ENCODE measurements around the gene MYOF. TPM values are rescaled to one million over a fixed set of nuclear protein-coding genes. Genes with fewer than 3 reads are reported as not detected.

MYOF gene
- total and polyA plus RNA-seq, 7 experiments from 2014 or later: 0.57 to 31.2 (median 1.5) TPM; not detected in 2

DNA sequence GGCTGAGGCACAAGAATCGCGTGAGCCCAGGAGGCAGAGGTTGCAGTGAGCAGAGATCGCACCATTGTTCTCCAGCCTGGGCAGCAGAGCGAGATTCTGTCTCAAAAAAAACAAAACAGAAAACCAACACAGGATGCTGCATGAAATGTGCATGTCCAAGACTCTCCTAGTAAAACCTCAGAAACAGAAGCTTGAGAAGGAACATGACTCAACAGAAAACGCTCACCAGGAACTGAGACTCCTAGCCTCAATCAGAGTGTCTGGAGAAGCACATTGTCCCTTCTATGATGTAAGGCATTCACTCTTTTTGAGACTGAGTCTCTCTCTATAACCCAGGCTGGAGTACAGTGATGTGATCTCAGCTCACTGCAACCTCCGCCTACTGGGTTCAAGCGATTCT lies 168.3 kb downstream of the MYOF start:
- no peaks in the 10 kb centered on the region for H3K9me3 ChIP-seq (ENCODE audit: control insufficient read depth in 2 of 3, low read length in 3 of 3)
- no peak for ATAC-seq
- Mint-ChIP-seq H3K36me3 (no peaks in the 10 kb centered on the region), H3K4me3 (no peak overlapping the region), H3K27ac (no peak overlapping the region), H3K4me1 (peaks cover 0 to 11% (median 0%) of the 10 kb centered on the region in 7 donors), H3K9me3 (peaks cover 0 to 2% (median 0%) of the 10 kb centered on the region in 11 donors), H3K27me3 (peaks cover 0 to 22% (median 9%) of the 10 kb centered on the region in 5 donors)
- no peaks in the 10 kb centered on the region for H3K36me3 ChIP-seq (ENCODE audit: control insufficient read depth in 2 of 3, insufficient read depth in 3 of 3, low read length in 3 of 3)
- ChIA-PET CTCF (no interaction called here), POLR2A (no interaction called here)
- H3K4me3 ChIP-seq (ENCODE audit: low read length): no peak overlapping the region
- H3K27me3 ChIP-seq (ENCODE audit: control insufficient read depth in 2 of 2, insufficient read depth in 2 of 2, low read length in 2 of 2): no peaks in the 10 kb centered on the region
- no peak overlapping the region for H3K27ac ChIP-seq (ENCODE audit: low read depth, low read length)
- no peak for DNase-seq
- intact Hi-C loops (cut with micrococcal nuclease): no loop called here
- H3K4me1 ChIP-seq (ENCODE audit: control insufficient read depth in 2 of 2, insufficient read depth in 2 of 2, low read length in 2 of 2): no peaks in the 10 kb centered on the region

DNA sequence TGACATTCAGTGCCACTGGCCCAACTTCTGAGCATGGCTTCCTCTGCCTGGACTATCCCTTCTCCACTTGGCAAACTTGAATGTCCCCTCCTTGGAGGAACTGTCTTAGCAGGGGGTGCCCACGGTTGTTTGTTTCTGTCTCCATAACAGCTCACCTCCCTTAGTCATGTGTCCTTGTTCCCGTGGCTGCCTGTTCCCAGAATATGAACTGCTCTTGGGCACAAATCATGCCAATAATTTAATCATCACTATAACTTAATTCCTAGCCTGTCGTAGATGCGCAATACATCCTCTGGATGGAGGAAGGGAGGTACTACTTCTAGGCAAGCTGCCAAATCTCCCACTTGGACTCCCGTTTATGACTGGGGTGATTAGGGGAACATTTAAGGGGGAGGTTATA lies 173.1 kb downstream of the MYOF start:
- intact Hi-C loops (cut with micrococcal nuclease): no loop called here
- Histone ChIP-seq H3K36me3 (ENCODE audit: control insufficient read depth in 2 of 3, insufficient read depth in 3 of 3, low read length in 3 of 3) (no peaks in the 10 kb centered on the region), H3K4me3 (ENCODE audit: low read length) (no peak overlapping the region), H3K27ac (ENCODE audit: low read depth, low read length) (no peak overlapping the region), H3K9me3 (ENCODE audit: control insufficient read depth in 2 of 3, low read length in 3 of 3) (no peaks in the 10 kb centered on the region), H3K27me3 (ENCODE audit: control insufficient read depth in 2 of 2, insufficient read depth in 2 of 2, low read length in 2 of 2) (no peaks in the 10 kb centered on the region), H3K4me1 (ENCODE audit: control insufficient read depth in 2 of 2, insufficient read depth in 2 of 2, low read length in 2 of 2) (no peaks in the 10 kb centered on the region)
- H3K4me1 Mint-ChIP-seq: peaks cover 0 to 3% (median 0%) of the 10 kb centered on the region in 7 donors
- CTCF ChIA-PET: no interaction called here
- POLR2A ChIA-PET: no interaction called here
- ATAC-seq (no peak), DNase-seq (no peak)
- H3K27ac Mint-ChIP-seq: no peak overlapping the region
- H3K27me3 Mint-ChIP-seq: peaks cover 0 to 17% (median 7%) of the 10 kb centered on the region in 5 donors
- H3K4me3 Mint-ChIP-seq: no peak overlapping the region
- H3K9me3 Mint-ChIP-seq: no peaks in the 10 kb centered on the region
- H3K36me3 Mint-ChIP-seq: no peaks in the 10 kb centered on the region

DNA sequence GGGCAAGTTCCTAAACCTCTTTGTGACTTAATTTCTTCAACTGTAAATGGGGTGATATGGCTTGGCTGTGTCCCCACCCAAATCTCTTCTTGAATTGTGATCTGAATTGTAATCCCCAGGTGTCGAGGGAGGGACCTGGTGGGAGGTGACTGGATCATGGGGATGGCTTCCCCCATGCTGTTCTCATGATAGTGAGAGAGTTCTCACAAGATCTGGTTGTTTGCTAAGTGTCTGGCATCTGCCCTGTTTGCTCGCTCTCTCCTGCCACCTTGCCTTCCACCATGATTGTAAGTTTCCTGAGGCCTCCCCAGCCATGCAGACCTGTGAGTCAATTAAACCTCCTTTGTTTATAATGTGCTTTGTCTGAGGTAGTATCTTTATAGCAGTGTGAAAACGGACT lies 177.0 kb downstream of the MYOF start:
- ChIA-PET CTCF (no interaction called here), POLR2A (no interaction called here)
- no peaks in the 10 kb centered on the region for H3K27me3 ChIP-seq (ENCODE audit: control insufficient read depth in 2 of 2, insufficient read depth in 2 of 2, low read length in 2 of 2)
- no peak overlapping the region for H3K27ac ChIP-seq (ENCODE audit: low read depth, low read length)
- no peak overlapping the region for H3K4me3 ChIP-seq (ENCODE audit: low read length)
- no peak overlapping the region for H3K4me3 Mint-ChIP-seq
- intact Hi-C loops (cut with micrococcal nuclease): no loop called here
- H3K36me3 ChIP-seq (ENCODE audit: control insufficient read depth in 2 of 3, insufficient read depth in 3 of 3, low read length in 3 of 3): no peaks in the 10 kb centered on the region
- H3K27me3 Mint-ChIP-seq: peaks cover 0 to 11% (median 7%) of the 10 kb centered on the region in 5 donors
- H3K4me1 ChIP-seq (ENCODE audit: control insufficient read depth in 2 of 2, insufficient read depth in 2 of 2, low read length in 2 of 2): no peaks in the 10 kb centered on the region
- DNase-seq: no peak
- no peaks in the 10 kb centered on the region for H3K36me3 Mint-ChIP-seq
- no peak for ATAC-seq
- H3K4me1 Mint-ChIP-seq: no peaks in the 10 kb centered on the region
- no peak overlapping the region for H3K27ac Mint-ChIP-seq
- H3K9me3 ChIP-seq (ENCODE audit: control insufficient read depth in 2 of 3, low read length in 3 of 3): no peaks in the 10 kb centered on the region
- no peaks in the 10 kb centered on the region for H3K9me3 Mint-ChIP-seq

DNA sequence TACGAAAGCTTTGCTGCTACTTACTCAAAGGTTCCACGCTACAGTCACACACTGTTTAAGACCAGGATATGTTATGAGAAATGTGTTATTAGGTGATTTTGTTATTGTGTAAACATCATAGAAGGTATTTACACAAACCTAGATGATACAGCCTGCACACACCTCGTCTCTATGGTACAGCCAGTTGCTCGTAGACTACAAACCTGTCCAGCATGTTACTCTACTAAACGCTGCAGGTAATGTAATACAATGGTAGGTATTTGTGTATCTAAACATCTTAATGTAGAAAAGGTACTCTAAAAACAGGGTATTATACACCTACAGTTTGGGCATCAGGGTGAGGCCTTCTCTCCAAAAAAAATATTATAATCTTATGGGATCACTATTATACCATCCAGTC lies 181.2 kb downstream of the MYOF start:
- CTCF ChIA-PET: no interaction called here
- H3K36me3 Mint-ChIP-seq: no peaks in the 10 kb centered on the region
- no peak overlapping the region for H3K4me3 Mint-ChIP-seq

DNA sequence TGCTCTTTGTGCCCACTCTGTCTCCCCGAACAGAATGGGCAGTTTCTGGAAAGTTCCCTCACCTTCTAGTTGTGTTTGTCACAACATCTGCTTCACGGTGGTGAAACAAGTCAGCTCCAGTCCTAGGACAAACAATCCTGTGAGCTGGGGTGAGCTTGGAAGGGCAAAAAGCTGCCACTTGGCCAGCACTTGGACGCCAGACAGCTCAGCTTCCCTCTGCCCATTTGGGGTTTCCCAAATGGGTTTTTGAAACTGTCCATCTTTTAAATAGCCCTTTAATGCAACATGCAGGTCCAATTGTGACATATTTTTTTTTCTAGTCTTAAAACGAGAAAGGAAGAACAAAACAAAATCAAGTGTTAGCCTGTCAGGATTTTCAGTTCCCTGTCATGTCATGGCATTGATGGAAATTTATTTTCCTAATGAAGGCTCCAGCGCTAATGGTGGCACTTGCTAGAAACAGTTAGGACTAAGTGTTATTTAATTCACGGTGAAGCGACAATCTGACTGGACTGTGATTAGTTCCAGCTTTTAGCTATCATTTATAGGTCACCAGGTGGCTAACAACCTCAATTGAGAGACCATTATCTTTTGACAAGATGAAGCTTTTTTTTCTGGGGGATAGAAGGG lies 181.7 kb downstream of the MYOF start:
- no peak for ATAC-seq
- CTCF ChIA-PET: no interaction called here
- no peaks in the 10 kb centered on the region for H3K36me3 Mint-ChIP-seq
- Histone ChIP-seq H3K4me3 (ENCODE audit: low read length) (no peak overlapping the region), H3K9me3 (ENCODE audit: control insufficient read depth in 2 of 3, low read length in 3 of 3) (no peaks in the 10 kb centered on the region), H3K27ac (ENCODE audit: low read depth, low read length) (no peak overlapping the region), H3K27me3 (ENCODE audit: control insufficient read depth in 2 of 2, insufficient read depth in 2 of 2, low read length in 2 of 2) (no peaks in the 10 kb centered on the region), H3K4me1 (ENCODE audit: control insufficient read depth in 2 of 2, insufficient read depth in 2 of 2, low read length in 2 of 2) (no peaks in the 10 kb centered on the region), H3K36me3 (ENCODE audit: control insufficient read depth in 2 of 3, insufficient read depth in 3 of 3, low read length in 3 of 3) (no peaks in the 10 kb centered on the region)
- intact Hi-C loops (cut with micrococcal nuclease): no loop called here
- H3K27ac Mint-ChIP-seq: no peak overlapping the region
- H3K9me3 Mint-ChIP-seq: no peaks in the 10 kb centered on the region
- H3K4me1 Mint-ChIP-seq: no peaks in the 10 kb centered on the region
- H3K4me3 Mint-ChIP-seq: no peak overlapping the region
- peaks cover 0 to 6% (median 0%) of the 10 kb centered on the region in 5 donors for H3K27me3 Mint-ChIP-seq
- no peak for DNase-seq
- POLR2A ChIA-PET: no interaction called here

More for the DNA sequence above, 181.2 kb downstream of the MYOF start:
- no peaks in the 10 kb centered on the region for H3K9me3 ChIP-seq (ENCODE audit: control insufficient read depth in 2 of 3, low read length in 3 of 3)
- H3K4me3 ChIP-seq (ENCODE audit: low read length): no peak overlapping the region
- Mint-ChIP-seq H3K27ac (no peak overlapping the region), H3K27me3 (peaks cover 0 to 6% (median 0%) of the 10 kb centered on the region in 5 donors), H3K9me3 (no peaks in the 10 kb centered on the region), H3K4me1 (no peaks in the 10 kb centered on the region)
- no peaks in the 10 kb centered on the region for H3K36me3 ChIP-seq (ENCODE audit: control insufficient read depth in 2 of 3, insufficient read depth in 3 of 3, low read length in 3 of 3)
- no peaks in the 10 kb centered on the region for H3K4me1 ChIP-seq (ENCODE audit: control insufficient read depth in 2 of 2, insufficient read depth in 2 of 2, low read length in 2 of 2)
- intact Hi-C loops (cut with micrococcal nuclease): no loop called here
- POLR2A ChIA-PET: interaction anchor here (0.6 kb wide), 1 partner anchor 355 kb away, joined by 4 read pairs; no protein-coding TSS in a partner anchor
- H3K27ac ChIP-seq (ENCODE audit: low read depth, low read length): no peak overlapping the region
- ATAC-seq (no peak), DNase-seq (no peak)
- H3K27me3 ChIP-seq (ENCODE audit: control insufficient read depth in 2 of 2, insufficient read depth in 2 of 2, low read length in 2 of 2): no peaks in the 10 kb centered on the region

DNA sequence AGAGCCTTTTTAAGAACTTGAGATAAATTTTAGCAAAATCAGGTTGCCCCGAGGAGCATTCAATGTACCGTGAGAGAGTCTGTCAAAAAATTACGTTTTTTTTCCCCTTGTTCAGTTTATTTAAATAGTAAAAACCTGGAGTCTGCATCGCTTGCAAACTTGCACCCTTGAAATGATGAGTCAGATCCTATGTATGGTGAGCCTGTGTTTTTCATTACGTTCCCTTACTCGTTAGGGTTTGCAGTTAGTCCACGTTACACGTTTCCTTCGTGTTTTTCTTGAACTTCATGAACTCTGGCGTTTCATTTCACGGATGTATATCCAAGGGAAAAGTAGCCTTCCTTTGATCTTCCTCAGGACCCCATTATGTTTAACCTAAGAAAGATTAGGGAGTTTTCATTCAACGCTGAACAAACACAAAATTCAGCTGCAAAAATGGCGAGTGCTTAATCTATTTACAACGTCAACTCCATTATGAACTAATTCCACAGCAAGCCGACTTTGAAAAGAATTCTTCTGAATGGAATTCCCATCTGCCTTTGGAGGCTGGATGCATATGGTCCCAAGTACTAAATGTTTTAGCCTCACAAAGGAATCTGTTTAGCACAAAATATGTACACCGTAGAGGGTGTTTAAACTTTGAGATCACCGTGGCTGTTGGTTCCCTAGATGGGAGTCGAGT lies 182.4 kb downstream of the MYOF start:
- H3K4me3 ChIP-seq (ENCODE audit: low read length): no peak overlapping the region
- intact Hi-C loops (cut with micrococcal nuclease): no loop called here
- no peak overlapping the region for H3K4me3 Mint-ChIP-seq
- H3K27ac Mint-ChIP-seq: no peak overlapping the region
- POLR2A ChIA-PET: no interaction called here
- no peaks in the 10 kb centered on the region for H3K36me3 ChIP-seq (ENCODE audit: control insufficient read depth in 2 of 3, insufficient read depth in 3 of 3, low read length in 3 of 3)
- no peaks in the 10 kb centered on the region for H3K27me3 ChIP-seq (ENCODE audit: control insufficient read depth in 2 of 2, insufficient read depth in 2 of 2, low read length in 2 of 2)
- H3K4me1 Mint-ChIP-seq: no peaks in the 10 kb centered on the region
- no peaks in the 10 kb centered on the region for H3K36me3 Mint-ChIP-seq
- DNase-seq (no peak), ATAC-seq (no peak)
- H3K27me3 Mint-ChIP-seq: peaks cover 0 to 6% (median 0%) of the 10 kb centered on the region in 5 donors
- no peaks in the 10 kb centered on the region for H3K9me3 ChIP-seq (ENCODE audit: control insufficient read depth in 2 of 3, low read length in 3 of 3)
- no peaks in the 10 kb centered on the region for H3K4me1 ChIP-seq (ENCODE audit: control insufficient read depth in 2 of 2, insufficient read depth in 2 of 2, low read length in 2 of 2)
- CTCF ChIA-PET: no interaction called here
- H3K9me3 Mint-ChIP-seq: no peaks in the 10 kb centered on the region
- H3K27ac ChIP-seq (ENCODE audit: low read depth, low read length): no peak overlapping the region

DNA sequence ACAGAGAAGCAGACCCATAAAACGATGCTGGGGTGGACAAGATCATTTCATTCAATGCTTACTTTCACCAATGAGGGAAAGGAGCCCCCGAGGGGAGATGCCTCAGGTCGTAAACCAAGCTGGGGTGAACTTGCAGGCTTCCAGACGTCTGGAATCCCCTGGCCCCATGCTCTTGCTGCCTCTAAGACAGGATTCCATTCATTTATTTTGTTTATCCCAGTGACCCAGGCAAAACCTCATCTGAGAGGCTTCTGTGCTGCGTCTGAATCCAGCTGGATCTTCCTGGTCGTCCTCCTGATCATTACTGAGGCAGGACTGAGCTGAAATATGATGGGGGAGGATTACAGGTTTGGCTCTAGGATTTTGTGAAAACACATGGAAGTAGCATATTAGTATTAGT lies 182.9 kb downstream of the MYOF start:
- CTCF ChIA-PET: no interaction called here
- Histone ChIP-seq H3K9me3 (ENCODE audit: control insufficient read depth in 2 of 3, low read length in 3 of 3) (no peaks in the 10 kb centered on the region), H3K4me1 (ENCODE audit: control insufficient read depth in 2 of 2, insufficient read depth in 2 of 2, low read length in 2 of 2) (no peaks in the 10 kb centered on the region), H3K36me3 (ENCODE audit: control insufficient read depth in 2 of 3, insufficient read depth in 3 of 3, low read length in 3 of 3) (no peaks in the 10 kb centered on the region), H3K27me3 (ENCODE audit: control insufficient read depth in 2 of 2, insufficient read depth in 2 of 2, low read length in 2 of 2) (no peaks in the 10 kb centered on the region), H3K27ac (ENCODE audit: low read depth, low read length) (no peak overlapping the region), H3K4me3 (ENCODE audit: low read length) (no peak overlapping the region)
- no peaks in the 10 kb centered on the region for H3K4me1 Mint-ChIP-seq
- DNase-seq (no peak), ATAC-seq (no peak)
- no peaks in the 10 kb centered on the region for H3K9me3 Mint-ChIP-seq
- POLR2A ChIA-PET: no interaction called here
- no peak overlapping the region for H3K27ac Mint-ChIP-seq
- H3K36me3 Mint-ChIP-seq: no peaks in the 10 kb centered on the region
- H3K4me3 Mint-ChIP-seq: no peak overlapping the region
- H3K27me3 Mint-ChIP-seq: peaks cover 0 to 6% (median 0%) of the 10 kb centered on the region in 5 donors
- intact Hi-C loops (cut with micrococcal nuclease): no loop called here

Measured in naive thymus-derived CD4-positive, alpha-beta T cell (primary cell).